IPS-20b (cell line): ENCODE data around the gene UBAC1.
"Not testable (repeated sequence)": the region's sequence is repeated elsewhere in the genome, so short reads cannot be mapped to it uniquely, and the experiment has no call there.

Experiments
- H3K27ac ChIP-seq: one replicate; pipeline ENCODE4 v1.5.1; 2013; ENCODE audit warnings: low read length
- H3K27me3 ChIP-seq: 2 replicates; pipeline ENCODE4 v1.6.1; 2013; ENCODE audit warnings: mild to moderate bottlenecking, low read length, inconsistent platforms; ENCODE audit not compliant: insufficient read depth
- H3K36me3 ChIP-seq: 2 replicates; pipeline ENCODE4 v1.6.1; 2013; ENCODE audit warnings: low read depth, mild to moderate bottlenecking, inconsistent platforms, low read length, moderate library complexity; ENCODE audit not compliant: insufficient read depth
- H3K4me1 ChIP-seq: 2 replicates; pipeline ENCODE4 v1.6.1; 2013; ENCODE audit warnings: mild to moderate bottlenecking, control low read depth, inconsistent platforms, low read length, moderate library complexity; ENCODE audit not compliant: insufficient read depth
- H3K4me3 ChIP-seq: 2 replicates; pipeline ENCODE4 v1.5.1; 2013; ENCODE audit warnings: mild to moderate bottlenecking, low read length, inconsistent platforms
- H3K9ac ChIP-seq: 2 replicates; pipeline ENCODE4 v1.6.1; 2013; ENCODE audit warnings: low read depth, mild to moderate bottlenecking, inconsistent platforms, low read length, moderate library complexity
- H3K9me3 ChIP-seq: 2 replicates; pipeline ENCODE4 v1.6.1; 2013; ENCODE audit warnings: mild to moderate bottlenecking, low read depth, low read length, inconsistent platforms; ENCODE audit not compliant: insufficient read depth

UBAC1 gene

GRCh38 chr9:135973277-135974219 lies 12.4 kb upstream of the UBAC1 start:
- Histone ChIP-seq H3K4me3 (no peak overlapping the region), H3K9ac (no peak overlapping the region), H3K27ac (no peak overlapping the region), H3K36me3 (no peaks in the 10 kb centered on the region), H3K9me3 (no peaks in the 10 kb centered on the region), H3K4me1 (no peaks in the 10 kb centered on the region), H3K27me3 (no peaks in the 10 kb centered on the region)

- Histone ChIP-seq H3K4me3 (no peak overlapping the region), H3K27ac (no peak overlapping the region), H3K27me3 (no peaks in the 10 kb centered on the region), H3K9ac (no peak overlapping the region), H3K9me3 (no peaks in the 10 kb centered on the region), H3K36me3 (no peaks in the 10 kb centered on the region), H3K4me1 (peaks cover 7% of the 10 kb centered on the region; the same call in 1 of the 2 replicates)
Measured at GRCh38 chr9:135971892-135972291, 10.7 kb upstream of the UBAC1 start.

- Histone ChIP-seq H3K27me3 (no peaks in the 10 kb centered on the region), H3K27ac (no peak overlapping the region), H3K36me3 (no peaks in the 10 kb centered on the region), H3K4me3 (no peak overlapping the region), H3K9me3 (no peaks in the 10 kb centered on the region), H3K9ac (no peak overlapping the region), H3K4me1 (peaks cover 7% of the 10 kb centered on the region; the same call in 1 of the 2 replicates)
Measured at GRCh38 chr9:135971111-135971766, 10.1 kb upstream of the UBAC1 start.

DNA sequence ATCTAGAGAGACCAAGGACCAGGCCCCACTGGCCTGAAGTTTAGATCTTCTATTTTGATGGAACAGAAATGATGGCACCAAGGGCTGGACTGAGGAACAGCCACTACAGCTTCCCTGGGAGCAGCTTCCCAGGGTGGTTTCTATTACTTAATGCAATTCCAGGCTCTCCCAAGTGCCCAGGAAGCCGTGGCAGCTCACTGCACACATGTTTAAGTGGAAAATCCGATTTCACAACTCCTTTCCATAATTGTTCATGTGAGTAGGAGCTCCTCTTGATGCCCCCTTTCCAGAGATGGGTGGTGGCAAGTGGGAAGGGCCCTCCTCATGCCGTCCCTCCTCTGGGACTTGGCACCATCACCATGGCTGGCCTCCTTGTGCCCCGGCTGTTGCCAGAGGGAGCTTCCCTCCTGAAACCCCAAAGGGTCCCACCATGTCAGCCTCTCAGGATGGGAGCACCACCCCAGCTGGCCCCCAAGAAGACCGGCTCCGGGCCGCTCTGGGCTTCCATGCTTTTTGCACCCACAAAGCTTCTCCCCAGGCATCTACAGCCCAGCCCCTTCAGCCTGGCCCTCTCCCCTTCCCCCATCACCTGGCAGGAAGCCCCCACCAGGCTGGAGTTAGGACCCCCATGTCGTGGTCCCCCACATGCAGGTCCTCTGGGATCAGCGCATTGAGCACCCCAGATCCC lies 9.1 kb upstream of the UBAC1 start:
- Histone ChIP-seq H3K27me3 (no peaks in the 10 kb centered on the region), H3K4me1 (peaks cover 7% of the 10 kb centered on the region; the same call in 1 of the 2 replicates), H3K9me3 (no peaks in the 10 kb centered on the region)

DNA sequence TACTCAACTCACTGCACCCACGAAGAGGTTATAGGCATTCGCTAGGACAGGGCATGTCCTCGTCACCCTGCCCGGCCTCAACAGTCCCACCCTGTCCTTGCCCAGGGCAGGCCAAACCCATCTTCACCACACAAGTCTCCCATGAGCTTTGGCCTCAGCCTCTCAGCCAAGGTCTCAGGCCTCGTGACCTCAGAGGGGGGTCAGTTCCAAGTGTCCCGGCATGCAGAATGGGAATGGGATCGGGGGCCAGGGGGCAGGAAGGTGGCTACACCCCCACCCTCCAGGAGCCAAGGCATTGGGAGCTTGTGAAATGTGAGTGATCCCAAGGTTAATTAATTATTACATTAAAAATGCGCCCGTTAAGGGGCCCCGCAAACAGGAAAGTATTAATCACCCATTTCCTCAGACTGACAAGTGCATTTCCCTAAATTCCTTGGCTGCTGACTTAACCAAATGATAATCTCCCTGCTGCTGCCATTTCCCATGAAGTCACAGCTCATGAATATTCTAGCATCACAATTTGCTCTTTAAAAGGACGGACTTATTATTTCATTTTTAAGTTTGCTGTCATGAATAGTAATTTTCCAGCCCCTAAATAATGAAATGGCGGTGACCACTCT lies 8.0 kb upstream of the UBAC1 start:
- Histone ChIP-seq H3K27ac (no peak overlapping the region), H3K27me3 (no peaks in the 10 kb centered on the region), H3K36me3 (no peaks in the 10 kb centered on the region), H3K9me3 (no peaks in the 10 kb centered on the region), H3K4me3 (no peak overlapping the region), H3K4me1 (peaks cover 7% of the 10 kb centered on the region; the same call in 1 of the 2 replicates), H3K9ac (no peak overlapping the region)

More for the DNA sequence above, 9.1 kb upstream of the UBAC1 start:
- no peak overlapping the region for H3K4me3 ChIP-seq
- H3K9ac ChIP-seq = no peak overlapping the region
- no peak overlapping the region for H3K27ac ChIP-seq
- H3K36me3 ChIP-seq = no peaks in the 10 kb centered on the region

- Histone ChIP-seq H3K27ac (no peak overlapping the region), H3K4me1 (peaks cover 7% of the 10 kb centered on the region; the same call in 1 of the 2 replicates), H3K27me3 (no peaks in the 10 kb centered on the region), H3K4me3 (no peak overlapping the region), H3K9ac (no peak overlapping the region), H3K9me3 (no peaks in the 10 kb centered on the region), H3K36me3 (no peaks in the 10 kb centered on the region)
Measured at GRCh38 chr9:135968601-135969000, 7.4 kb upstream of the UBAC1 start.

GRCh38 chr9:135968083-135968476 lies 6.9 kb upstream of the UBAC1 start:
- Histone ChIP-seq H3K9me3 (no peaks in the 10 kb centered on the region), H3K9ac (no peak overlapping the region), H3K36me3 (no peaks in the 10 kb centered on the region), H3K4me1 (peaks cover 7% of the 10 kb centered on the region; the same call in 1 of the 2 replicates), H3K4me3 (no peak overlapping the region), H3K27me3 (no peaks in the 10 kb centered on the region), H3K27ac (no peak overlapping the region)

GRCh38 chr9:135966916-135967260 lies 5.7 kb upstream of the UBAC1 start:
- not testable (repeated sequence) for H3K27ac ChIP-seq, H3K27me3 ChIP-seq, H3K36me3 ChIP-seq, H3K4me1 ChIP-seq, H3K9me3 ChIP-seq, H3K9ac ChIP-seq, H3K4me3 ChIP-seq

DNA sequence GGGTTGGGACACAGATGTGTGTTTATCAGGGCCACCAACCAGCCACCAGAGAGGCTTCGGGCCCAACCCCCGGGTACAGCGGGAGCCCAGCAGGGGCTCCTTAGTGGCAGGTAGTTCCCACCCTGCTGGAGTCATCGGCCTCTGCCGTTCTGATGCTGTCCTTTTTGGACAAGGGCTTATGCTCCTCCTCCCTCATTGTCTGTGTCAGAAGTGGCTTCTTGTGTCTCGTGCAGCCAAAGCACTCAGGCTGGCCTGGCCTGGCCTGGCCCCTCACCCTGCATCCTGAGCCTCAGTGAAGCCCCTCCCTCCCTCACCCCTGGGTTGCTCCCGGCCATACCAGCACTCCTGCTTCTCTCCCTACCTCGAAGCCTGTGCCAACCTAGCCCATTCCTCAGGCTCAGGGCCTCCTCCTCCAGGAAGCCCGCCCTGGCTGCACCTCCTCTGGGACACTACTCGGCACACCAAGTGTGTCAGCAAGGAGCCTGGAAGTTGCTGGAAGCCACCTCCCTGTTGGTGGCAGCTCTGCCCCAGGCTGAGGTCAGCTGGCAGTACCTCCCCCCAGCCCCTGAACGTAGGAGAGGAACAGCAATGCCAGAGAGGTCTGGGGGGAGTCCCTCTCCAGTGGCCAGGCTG lies 4.1 kb upstream of the UBAC1 start:
- H3K4me1 ChIP-seq = peaks cover 7% of the 10 kb centered on the region; the same call in 1 of the 2 replicates
- H3K27me3 ChIP-seq = no peaks in the 10 kb centered on the region
- no peak overlapping the region for H3K27ac ChIP-seq
- no peak overlapping the region for H3K4me3 ChIP-seq
- no peaks in the 10 kb centered on the region for H3K9me3 ChIP-seq
- no peak overlapping the region for H3K9ac ChIP-seq
- H3K36me3 ChIP-seq = no peaks in the 10 kb centered on the region

GRCh38 chr9:135963938-135964337 lies 2.8 kb upstream of the UBAC1 start:
- Histone ChIP-seq H3K9ac (no peak overlapping the region), H3K36me3 (no peaks in the 10 kb centered on the region), H3K27me3 (no peaks in the 10 kb centered on the region), H3K9me3 (no peaks in the 10 kb centered on the region), H3K4me1 (peaks cover 11% of the 10 kb centered on the region; the same call in 1 of the 2 replicates), H3K27ac (no peak overlapping the region), H3K4me3 (no peak overlapping the region)

- H3K9me3 ChIP-seq = no peaks in the 10 kb centered on the region
- H3K36me3 ChIP-seq = no peaks in the 10 kb centered on the region
- H3K4me3 ChIP-seq = no peak overlapping the region
- no peaks in the 10 kb centered on the region for H3K27me3 ChIP-seq
- H3K9ac ChIP-seq = no peak overlapping the region
- H3K27ac ChIP-seq = no peak overlapping the region
- peaks cover 10% of the 10 kb centered on the region; the same call in 1 of the 2 replicates for H3K4me1 ChIP-seq
Measured at GRCh38 chr9:135963338-135963737, 2.2 kb upstream of the UBAC1 start.
